22Rv1 (cell line): Measurements from ENCODE around the gene TPST1.
"Not testable (repeated sequence)": the region's sequence is repeated elsewhere in the genome, so short reads cannot be mapped to it uniquely, and the experiment has no call there.

Experiments used
- H3K27ac ChIP-seq: fragments of 450-650 bp; 2 replicates; pipeline ENCODE4 v1.5.1; 2017
- CTCF ChIP-seq: fragments of 450-650 bp; IDR thresholded peaks from 2 replicates; pipeline ENCODE4 v1.5.1; 2017; ENCODE audit warnings: mild to moderate bottlenecking
- ZFX ChIP-seq: fragments of 450-650 bp; IDR thresholded peaks from 2 replicates; pipeline ENCODE4 v1.6.1; 2017; ENCODE audit warnings: antibody characterized with exemption, borderline replicate concordance

Gene TPST1

DNA sequence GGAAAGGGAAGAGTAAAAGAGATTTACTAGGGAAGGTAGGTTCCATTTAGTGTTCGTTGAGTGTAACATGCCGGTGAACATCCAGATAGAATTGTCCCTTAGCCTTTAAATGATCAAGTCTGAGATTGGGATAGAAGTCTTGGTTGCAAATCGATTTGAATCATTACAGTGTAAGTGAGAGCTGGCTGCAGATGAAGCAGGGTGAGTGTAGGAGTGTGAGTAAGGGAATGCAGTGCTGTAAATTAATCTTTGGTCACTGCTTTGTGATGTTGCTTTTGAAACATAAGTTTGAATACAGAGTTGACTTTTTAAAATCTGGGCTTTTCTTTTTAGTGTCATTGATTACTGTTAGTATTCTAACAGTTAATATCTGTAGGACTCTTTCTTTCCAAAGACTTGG is 16.3 kb downstream of the TPST1 start:
- TF ChIP-seq CTCF, result no peak
- TF ChIP-seq ZFX, result no peak
- H3K27ac ChIP-seq, result no peak overlapping the region

GRCh38 chr7:66227808-66228207 is 22.7 kb downstream of the TPST1 start:
- TF ChIP-seq ZFX (no peak), CTCF (no peak)

DNA sequence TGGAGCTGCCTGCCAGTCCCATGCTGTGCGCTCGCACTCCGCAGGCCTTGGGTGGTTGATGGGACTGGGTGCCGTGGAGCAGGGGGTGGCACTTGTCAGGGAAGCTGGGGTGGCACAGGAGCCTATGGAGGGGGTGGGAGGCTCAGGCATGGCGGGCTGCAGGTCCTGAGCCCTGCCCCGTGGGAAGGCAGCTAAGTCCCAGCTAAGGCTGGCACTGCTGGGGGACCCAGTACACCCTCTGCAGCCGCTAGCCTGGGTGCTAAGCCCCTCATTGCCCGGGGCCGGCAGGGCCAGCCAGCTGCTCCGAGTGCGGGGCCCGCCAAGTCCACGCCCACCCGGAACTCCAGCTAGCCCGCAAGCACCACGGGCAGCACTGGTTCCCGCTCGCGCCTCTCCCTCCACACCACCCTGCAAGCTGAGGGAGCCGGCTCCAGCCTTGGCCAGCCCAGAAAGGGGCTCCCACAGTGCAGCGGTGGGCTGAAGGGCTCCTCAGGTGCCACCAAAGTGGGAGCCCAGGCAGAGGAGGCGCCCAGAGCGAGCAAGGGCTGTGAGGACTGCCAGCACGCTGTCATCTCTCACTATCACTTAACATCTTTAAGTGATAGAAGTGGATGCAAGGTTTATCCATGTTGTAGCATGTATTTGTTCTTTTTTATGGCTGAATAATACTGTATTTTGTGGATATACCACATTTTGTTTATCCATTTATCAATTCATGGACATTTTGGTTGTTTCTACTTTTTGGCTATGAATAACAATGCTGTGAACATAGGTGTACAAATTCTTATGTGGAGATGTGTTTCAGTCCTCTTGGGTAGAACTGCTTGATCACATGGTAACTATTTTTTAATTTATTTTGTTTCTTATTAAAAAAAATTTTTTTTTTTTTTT is 26.4 kb downstream of the TPST1 start:
- not testable (repeated sequence) for H3K27ac ChIP-seq

More at GRCh38 chr7:66227808-66228207, 22.7 kb downstream of the TPST1 start:
- H3K27ac ChIP-seq, result no peak overlapping the region

- no peak for TF ChIP-seq ZFX
- TF ChIP-seq CTCF, result no peak
- no peak overlapping the region for H3K27ac ChIP-seq
Observed at GRCh38 chr7:66233638-66234037, 28.5 kb downstream of the TPST1 start.

DNA sequence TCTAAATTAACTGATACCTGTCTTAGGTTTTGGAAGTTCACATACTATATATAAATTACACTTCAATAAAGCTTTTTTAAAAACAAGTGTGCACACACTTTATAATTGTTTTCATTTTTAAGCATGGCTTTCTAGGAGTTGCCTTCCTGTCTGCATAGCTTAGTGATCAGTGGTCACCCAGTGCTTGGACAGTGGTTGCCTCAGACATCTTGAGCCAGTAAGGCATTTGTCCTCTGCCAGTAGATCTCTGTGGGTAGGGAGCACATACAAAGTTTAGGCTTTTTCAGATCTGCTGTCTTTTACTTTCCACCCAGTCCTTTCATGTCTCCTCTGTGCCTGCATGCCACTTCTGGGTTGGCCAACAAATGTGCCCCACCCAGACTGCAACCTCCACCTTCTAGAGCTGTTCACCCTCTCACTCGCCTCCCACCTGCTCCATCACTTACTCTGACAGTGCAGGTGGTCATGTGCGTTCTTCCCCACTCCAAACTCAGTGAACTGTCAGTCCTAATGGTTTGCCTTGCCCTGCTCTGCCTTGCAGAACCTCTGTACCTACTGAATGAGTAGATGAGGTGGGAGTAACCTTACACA is 31.7 kb downstream of the TPST1 start:
- TF ChIP-seq CTCF, result no peak
- TF ChIP-seq ZFX, result no peak
- no peak overlapping the region for H3K27ac ChIP-seq

DNA sequence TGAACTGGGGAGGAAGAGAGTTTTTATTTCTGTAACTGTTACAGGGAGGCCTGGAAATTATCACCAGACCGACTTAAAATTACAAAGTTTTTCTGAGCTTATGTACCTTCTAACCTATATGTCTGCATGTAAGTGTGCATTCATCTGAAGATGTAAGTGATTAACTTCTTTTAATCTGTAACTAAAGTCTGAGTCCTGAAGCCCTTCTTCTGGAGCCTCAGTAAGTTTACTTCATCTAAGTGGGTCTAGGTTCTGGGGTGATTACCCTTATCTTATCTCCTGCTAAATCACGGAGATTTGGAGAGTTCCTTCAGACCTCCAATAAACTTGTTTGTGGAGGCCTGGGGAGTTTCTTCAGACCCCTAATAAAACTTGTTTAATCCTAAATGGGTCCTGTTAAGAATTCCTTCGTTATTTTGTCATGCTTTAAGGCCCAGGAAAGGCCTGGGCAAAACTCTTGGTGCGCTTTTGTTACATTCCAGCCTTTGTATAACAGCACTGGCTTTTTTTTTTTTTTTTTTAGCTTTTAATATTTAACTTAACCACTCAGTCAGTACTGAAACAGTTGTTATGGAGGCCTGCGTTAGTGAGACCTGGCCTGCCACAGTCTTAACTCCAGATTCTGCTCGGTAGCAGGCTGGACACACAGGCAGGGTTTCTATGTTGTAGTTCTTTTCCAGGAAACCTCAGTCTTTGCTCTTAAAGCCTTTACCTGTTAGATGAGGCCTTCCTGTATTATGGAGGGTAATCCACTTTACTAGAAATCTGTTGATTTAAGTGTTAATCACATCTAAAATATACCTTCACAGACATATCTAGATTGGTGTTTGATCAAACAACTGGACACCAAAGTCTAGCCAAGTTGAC is 33.0 kb downstream of the TPST1 start:
- TF ChIP-seq ZFX, result no peak
- no peak for TF ChIP-seq CTCF
- no peak overlapping the region for H3K27ac ChIP-seq

DNA sequence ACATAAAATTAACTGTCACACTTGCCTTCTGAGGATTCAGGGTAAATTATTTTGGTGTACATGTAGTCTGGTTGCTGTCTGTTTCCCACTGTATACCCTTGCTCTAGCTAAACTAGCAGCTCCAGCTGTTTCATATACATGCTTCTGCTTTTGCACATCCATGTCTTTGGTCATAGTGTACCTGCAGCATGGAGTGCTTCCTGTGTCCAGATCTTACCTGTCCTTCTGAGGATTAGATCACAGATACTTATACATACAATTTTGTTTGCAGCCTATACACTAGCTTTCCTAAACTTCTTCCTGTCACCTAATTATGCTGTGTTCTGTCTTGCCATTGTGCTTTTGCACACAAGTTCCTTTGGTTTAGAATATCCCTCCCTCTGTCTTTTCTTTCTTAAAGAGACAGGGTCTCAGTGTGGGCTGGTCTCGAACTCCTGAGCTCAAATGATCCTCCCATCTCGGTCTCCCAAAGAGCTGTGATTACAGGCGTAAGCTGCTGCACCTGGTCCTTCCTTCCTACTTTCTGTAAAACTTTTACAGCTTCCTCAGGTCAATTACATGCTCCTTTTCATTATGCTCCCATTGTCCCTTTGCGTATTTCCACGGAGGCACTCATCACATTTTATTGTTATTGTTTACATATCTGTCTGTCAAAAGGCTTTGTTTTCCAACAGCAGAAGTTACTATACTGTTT is 33.8 kb downstream of the TPST1 start:
- H3K27ac ChIP-seq, result no peak overlapping the region

More for the DNA sequence above, 33.8 kb downstream of the TPST1 start:
- no peak for TF ChIP-seq CTCF
